Keratinocyte (primary cell): ENCODE measurements around the gene PARVA.

Experiments
- EZH2 ChIP-seq: IDR thresholded peaks from one replicate; pipeline ENCODE4 v1.6.1; 2012; ENCODE audit warnings: inconsistent platforms, mild to moderate bottlenecking, low read length, moderate library complexity
- TF ChIP-seq, protein P1 (sequence below), 3 experiments: IDR thresholded peaks in 1 of 3; conservative IDR thresholded peaks in 1 of 3; optimal IDR thresholded peaks in 1 of 3; 2 replicates in 2 of 3; 3 replicates in 1 of 3; pipeline versions ENCODE3 to v1.5.1; 2011; ENCODE audit warnings: low read length in 3 of 3, mild to moderate bottlenecking in 3 of 3, moderate library complexity in 2 of 3, control low read depth in 1 of 3, inconsistent platforms in 1 of 3; ENCODE audit not compliant: insufficient read depth in 2 of 3; ENCODE audit errors: extremely low read depth in 1 of 3

DNA sequence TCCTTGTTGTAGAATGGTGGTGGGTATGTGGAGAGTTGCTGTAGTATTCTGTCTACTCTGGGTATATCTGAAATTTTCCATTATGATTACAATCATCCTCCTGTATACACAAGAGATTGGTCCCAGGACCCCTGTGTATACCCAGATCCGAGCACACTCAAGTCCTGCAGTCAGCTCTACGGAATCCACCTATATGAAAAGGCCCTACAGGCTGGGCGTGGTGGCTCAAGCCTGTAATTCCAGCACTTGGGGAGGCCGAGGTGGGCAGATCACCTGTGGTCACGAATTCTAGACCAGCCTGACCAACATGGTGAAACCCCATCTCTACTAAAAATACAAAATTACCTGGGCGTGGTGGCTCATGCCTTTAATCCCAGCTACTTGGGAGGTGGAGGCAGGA, 17.2 kb downstream of the PARVA start:
- TF ChIP-seq, protein P1, sequence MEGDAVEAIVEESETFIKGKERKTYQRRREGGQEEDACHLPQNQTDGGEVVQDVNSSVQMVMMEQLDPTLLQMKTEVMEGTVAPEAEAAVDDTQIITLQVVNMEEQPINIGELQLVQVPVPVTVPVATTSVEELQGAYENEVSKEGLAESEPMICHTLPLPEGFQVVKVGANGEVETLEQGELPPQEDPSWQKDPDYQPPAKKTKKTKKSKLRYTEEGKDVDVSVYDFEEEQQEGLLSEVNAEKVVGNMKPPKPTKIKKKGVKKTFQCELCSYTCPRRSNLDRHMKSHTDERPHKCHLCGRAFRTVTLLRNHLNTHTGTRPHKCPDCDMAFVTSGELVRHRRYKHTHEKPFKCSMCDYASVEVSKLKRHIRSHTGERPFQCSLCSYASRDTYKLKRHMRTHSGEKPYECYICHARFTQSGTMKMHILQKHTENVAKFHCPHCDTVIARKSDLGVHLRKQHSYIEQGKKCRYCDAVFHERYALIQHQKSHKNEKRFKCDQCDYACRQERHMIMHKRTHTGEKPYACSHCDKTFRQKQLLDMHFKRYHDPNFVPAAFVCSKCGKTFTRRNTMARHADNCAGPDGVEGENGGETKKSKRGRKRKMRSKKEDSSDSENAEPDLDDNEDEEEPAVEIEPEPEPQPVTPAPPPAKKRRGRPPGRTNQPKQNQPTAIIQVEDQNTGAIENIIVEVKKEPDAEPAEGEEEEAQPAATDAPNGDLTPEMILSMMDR (optimal IDR thresholded peaks at IDR 0.05 in 1 of 3, IDR thresholded peaks at IDR 0.05 in 1 of 3, conservative IDR thresholded peaks at IDR 0.05 in 1 of 3; ENCODE audit: extremely low read depth in 1 of 3, insufficient read depth in 2 of 3, low read length in 3 of 3): no peak
- no peak for TF ChIP-seq EZH2
